Activated CD8-positive, alpha-beta memory T cell treated with anti-CD3 and anti-CD28 coated beads, Interleukin-2, amount 50 U/mL, for 48 hours (primary cell): Measurements from ENCODE around the gene CD40.
"Not testable (repeated sequence)": the region's sequence is repeated elsewhere in the genome, so short reads cannot be mapped to it uniquely, and the experiment has no call there.

Experiments
- DNase-seq: peaks from one replicate; pipeline ENCODE4 v3.0.0-alpha.2; 2020

Gene CD40

DNA sequence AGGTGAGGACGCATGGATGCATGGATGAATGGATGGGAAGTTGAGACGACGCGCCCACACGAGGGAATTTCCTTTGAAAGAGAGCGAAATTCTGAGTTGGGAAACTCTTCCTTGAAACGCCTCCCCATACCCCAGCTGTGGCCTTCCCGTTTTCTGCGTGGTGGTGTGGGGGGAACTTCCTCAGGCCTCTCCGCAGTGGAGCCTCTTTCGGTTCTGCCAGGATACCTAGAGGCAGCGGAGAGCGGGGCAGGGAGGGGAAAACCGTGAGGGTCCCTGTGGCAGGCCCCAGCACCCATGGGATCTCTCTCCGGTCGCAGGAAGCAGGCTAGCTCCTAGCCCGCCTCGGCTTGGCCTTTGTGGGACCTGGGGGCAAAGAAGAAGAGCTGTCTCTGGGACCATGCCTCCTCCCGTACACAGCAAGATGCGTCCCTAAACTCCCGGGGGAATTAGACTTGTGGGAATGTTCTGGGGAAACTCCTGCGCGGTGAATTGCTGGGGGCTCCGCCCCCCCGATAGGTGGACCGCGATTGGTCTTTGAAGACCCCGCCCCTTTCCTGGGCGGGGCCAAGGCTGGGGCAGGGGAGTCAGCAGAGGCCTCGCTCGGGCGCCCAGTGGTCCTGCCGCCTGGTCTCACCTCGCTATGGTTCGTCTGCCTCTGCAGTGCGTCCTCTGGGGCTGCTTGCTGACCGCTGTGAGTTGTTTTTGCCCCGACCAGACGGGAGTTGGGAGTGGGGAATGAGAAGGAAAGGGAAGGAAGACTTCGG is at the start of gene CD40:
CD40 (plus strand) TSS at position 611 of the 764 bp plus-strand sequence; CDS start at position 641, 30 bp downstream.
- DNase-seq: peak; percentile 80

DNA sequence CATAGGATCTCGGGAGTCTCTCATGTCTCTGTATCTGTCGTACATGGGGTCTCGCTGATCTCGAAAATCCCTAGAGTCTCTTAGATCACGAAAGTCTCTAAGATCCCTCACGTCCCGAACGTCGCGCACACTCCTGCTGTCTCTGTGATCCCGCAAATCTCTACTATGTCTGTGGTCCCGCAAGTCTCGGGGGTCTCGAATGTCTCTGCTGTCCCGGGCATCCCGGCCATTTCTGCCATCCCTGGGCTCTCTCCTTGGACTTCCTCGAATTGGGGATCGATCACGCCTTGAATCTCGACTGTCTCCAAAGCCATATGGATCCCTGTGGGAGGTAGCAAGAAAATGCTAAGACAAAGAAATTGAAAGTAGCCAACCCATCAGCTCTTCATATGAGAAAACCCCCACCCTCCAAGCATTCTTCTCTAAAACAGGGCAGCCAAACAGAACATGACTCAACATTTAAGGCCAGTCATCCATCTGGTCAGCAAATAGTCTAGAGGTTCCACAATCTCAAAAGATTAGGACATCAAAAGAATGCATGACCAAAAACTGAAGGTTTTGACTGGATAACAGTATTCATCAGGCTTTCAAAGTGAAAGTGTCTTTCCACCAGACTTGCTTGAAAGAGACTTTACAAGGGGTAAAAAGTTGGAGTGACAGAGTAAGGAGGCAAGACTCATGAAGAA is 47.8 kb upstream of the CD40 start:
- no peak for DNase-seq

DNA sequence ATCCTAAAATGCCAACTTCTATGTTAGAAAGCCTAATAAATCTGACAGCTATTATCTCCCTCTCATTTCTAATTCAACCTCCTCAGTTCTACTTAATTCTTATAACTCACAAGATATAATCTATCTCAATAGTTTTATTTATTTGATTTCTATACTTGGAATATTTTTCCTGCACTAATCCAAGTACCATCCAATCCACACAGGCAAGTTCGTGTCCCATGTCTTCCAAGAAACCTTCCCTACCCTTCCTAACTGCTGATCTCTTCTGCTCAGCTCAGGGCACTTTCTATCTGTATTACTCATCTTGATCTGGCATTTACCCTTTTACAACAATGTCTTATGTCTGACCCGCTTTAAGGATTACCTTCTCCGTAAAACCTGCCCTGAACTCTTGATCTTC is 46.5 kb upstream of the CD40 start:
- DNase-seq: no peak

DNA sequence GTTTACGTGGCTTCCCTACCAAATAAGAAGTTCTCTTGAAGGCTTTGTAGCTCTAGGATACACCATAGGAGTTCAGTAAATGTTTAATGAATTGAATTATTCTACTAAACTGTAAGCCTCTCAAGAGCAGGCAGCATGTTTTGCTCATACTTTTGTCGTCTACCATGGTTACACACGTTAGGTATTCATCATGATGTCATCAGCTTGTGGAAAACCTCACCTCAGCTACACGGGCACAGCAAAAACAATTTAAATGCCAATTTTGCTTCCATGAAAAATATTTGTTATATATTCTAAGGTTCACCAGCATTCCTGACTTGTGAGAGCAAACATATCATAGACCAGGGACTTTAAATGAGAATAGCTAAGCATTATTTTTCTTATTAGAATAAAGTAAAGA is 45.1 kb upstream of the CD40 start:
- DNase-seq: no peak

DNA sequence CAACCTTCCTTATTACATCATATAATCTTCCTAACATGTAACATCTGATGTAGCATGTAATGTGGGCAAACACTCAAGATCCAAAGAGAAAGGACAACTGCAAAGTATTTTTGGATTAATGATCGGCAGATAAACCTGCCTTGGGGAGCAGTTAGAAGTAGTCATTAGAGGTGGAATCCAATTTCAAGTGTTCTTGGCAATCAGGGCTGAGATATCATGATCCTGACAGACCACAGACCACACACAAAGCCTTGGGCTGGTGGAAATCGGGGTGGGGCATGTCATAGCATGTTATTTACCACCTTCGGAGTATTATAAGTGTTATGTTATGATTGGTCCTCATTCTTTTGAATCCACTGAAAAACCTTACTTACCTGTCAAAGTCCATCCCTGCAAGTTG is 44.7 kb upstream of the CD40 start:
- DNase-seq: no peak

DNA sequence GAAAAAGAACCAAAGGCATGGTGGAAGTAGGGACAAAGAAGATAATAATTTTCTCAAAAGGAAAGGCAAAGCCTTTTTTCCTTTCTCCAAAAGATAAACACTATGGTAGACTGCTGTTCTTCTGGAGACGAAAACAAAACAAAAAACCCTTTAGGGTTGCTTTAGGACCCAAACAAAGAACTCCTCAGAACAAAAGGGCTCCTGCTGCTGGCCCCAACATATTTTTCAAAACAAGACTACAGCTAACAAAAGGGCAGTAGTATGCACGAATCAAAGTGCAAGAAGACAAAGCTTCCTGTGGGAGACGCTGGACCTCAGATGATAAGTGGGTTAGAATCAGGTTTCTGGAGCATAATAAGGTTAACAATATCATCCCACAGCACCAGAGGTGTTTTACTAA is 44.1 kb upstream of the CD40 start:
- DNase-seq: no peak

DNA sequence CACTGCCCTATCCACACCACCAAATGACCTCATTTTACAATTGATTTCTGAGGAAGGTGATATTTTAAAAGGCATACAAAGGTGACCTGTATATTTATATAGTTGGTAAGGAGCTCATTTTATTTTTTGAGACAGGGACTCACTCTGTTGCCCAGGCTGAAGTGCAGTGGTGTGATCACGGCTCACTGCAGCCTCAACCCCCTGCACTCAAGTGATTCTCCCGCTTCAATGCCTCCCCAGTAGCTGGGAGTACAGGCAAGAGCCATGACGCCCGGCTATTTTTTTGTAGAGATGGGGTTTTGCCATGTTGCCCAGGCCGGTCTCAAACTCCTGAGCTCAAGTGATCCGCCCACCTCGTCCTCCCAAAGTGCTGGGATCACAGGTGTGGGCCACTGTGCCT is 41.3 kb upstream of the CD40 start:
- DNase-seq: no peak

DNA sequence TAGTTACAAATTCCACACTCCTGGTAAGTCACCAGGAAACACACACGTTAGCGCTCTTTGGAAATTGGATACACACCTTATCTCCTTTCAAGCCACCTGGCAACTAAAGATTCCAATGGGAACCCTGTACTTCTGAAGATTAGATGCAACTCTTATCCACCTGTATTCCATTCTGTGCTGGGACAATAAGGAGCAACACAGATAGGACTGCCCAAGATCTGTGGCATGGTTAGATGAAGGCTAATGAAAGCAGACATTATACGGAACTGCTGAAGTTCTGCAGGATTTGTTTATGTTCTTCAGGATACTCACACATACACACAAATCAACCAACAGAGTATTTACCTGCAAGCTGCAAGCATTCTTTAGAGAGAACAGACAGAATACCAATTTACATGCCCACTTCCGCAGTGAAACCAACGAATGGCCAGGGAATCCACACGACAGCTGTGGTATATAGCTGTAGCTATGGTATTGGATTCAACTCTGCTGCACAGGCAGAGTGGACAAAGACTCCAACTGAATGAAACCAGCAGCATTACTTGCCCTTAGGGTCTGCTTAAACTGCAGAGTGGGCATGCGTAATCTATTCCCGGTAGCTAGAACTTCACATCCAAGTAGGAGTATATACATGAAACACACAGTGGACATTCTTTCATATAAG is 40.3 kb upstream of the CD40 start:
- DNase-seq: no peak

DNA sequence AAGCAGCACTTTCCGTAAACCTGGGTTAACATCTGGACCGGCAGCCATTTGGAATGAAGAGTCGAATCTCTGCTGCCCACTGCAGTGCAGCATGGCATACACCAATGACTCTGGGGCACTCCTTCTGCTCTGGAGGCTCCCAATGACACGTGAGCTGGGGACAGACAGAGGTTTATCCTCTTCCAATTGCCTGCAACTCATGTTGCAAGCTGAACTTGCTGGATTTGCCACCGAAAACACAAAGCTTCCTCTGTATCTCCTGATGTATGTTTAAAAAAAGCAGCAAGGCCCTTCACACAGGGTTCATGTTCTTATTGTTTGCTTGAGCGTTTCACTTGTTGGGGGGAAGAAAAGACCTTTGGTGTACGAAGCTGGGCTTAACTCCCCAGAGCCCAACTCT is 39.2 kb upstream of the CD40 start:
- no peak for DNase-seq

DNA sequence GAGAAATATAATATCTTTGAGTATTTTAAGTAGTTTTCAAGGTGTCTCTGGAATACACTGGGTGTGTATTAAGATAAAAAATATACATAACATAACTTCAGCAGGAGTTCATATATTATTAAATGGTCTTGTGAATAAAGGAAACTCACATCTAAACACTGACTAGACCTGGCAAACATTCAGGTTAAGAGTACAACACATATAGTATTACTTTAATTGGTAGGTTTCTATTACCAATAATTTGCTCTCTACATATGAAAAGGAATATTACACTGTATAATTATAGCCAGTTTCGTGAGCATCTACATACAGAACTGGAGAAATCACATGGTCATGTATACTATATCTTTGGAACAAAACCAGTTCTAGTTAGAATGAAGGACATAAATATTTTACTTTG is 37.0 kb upstream of the CD40 start:
- DNase-seq: no peak

DNA sequence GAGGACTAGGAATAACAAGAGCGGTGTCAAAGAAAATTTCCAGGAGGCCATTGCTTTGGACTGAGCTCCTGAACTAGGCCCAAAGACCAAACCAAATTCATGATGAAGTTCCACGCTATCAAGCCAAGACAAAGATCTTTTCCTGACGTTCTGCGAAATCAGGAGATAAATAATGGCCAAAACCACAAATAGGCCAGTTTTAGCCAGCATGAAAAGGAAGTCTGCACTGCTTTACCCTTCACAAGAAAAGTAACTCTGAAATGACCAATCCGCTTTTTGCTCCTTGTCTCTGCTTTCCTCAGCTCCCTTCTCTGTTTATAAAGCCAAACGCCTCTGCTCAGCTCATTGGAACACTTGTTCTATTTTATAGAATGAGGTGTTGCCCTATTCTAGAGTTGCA is 35.0 kb upstream of the CD40 start:
- DNase-seq: no peak

DNA sequence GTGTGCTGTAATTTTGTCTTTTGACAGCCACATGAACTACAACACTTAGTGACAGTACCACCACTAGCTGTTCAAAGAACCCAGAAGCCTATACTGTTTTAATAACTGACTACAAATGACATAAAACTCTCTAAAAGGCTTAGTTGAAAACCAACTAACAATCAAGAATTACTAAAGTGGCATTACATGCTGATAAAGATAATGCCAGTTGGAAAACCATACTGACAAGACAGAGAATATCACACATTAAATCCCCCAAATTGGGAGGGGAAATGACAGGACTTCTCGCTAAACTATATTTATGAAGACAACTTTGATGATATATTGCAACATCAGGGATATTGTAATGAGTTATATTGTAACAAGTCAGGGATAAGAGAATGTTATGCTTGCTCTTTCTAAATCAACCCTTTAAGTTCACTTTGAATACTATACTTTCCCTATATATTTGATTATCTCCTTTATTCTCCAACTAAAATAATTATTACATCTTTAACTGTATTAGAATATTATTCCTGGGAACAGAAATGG is 34.5 kb upstream of the CD40 start:
- DNase-seq: no peak

DNA sequence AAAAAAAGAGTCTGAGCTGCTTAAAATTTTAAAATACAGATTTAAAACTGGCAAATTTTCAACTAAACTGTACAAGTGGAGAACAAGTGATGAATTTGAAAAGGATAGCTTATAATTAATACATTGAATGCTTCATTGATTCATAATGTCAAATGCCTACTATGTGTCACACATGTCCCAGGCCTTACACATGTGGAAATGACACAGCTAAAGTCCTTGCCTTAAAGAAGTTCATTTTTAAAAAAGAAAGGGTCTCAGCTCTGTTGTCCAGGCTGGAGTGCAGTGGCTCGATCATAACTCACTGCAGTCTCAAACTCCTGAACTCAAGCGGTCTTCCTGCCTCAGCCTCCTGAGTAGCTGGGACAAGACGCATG is 33.3 kb upstream of the CD40 start:
- no peak for DNase-seq

DNA sequence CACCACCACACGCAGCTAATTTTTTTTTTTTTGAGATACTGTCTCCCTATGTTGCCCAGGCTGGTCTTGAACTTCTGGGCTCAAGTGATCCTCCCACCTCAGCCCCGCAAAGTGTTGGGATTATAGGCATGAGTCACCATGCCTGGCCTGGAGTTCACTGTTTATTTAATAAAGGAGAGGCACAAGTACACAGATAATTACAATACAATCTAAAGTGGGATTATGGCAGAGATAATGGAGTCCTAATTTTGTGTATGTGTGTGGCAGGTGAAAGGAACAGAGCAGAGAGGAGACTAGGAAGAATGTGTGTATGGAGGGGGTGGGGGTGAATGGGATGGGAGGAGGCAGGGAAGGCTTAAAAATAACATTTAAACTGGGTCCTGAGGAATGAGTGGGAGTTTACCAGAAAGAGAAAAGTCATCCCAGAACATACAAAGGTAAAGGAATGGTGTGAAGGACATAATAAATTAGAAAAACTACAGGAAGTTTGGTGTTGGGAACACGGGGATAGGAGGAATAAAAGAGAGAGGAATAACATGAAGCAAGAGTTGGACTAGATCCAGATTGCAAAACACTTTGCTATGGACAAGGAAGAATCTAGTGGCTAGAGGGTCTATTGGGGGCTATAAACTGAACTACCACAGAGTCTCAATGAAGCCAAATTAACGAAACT is 32.8 kb upstream of the CD40 start:
- DNase-seq: no peak

DNA sequence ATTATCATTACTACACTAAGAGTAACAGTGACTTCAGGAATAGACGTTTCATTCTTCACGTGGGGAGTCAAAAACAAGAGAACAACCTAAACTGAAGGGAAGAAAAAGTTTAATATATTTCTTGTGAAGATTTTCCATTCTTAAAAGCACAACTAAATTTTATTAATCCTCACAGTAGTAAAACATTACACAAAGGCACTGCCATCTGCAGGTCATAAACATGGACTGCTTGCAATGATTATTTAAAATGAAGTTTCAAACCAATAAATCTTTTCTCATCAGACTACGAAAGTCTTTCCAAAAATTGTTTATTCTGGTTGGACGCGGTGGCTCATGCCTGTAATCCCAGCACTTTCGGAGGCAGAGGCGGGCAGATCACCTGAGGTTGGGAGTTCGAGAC is 31.0 kb upstream of the CD40 start:
- DNase-seq: no peak

DNA sequence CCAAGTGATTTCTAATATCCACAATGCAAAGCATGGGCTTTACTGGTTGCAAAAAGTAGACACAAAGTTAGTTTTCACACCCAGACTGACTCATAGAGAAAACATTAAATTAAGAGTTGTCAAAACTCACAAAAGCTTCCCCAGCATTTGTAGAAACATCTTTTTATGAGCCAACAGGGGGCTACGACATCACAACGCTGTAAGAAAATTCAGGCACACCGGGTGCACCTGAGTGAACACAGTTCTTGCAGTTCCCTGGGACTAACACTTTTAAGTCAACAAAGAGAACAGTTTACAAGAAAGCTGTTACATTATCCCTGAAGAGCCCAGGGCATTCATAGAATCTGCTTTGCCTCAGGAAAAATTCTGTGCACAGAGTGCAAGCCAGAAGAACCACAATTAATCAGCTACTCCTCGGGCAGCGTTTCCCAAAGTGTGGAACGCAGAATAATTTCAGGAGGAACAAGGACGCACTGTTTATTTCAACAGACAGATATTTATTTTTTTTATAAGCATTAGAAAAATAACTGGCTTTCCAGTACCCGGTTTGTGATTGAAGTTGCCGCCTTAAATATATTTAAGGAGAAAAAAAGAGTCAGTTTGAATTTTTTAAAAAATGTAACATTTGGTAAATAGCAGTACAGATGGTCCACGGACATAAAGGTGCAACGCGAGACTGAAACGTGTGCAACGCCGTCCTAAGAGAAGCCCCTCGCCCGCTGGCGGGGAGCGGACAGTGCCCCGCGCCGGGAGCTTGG is 29.5 kb upstream of the CD40 start:
- no peak for DNase-seq

DNA sequence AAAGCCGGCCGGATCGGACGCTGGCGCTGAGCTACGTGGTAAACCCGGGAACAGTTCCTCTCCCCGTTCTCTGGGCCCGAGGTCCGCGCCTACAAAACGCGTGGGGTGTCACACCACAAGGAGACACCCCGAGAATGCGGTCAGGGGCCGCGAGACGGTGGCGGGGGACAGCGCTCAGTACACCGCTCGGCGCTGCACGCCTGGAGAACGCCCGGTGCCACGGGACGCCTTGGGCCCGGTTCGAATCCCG is 29.0 kb upstream of the CD40 start:
- DNase-seq: no peak

DNA sequence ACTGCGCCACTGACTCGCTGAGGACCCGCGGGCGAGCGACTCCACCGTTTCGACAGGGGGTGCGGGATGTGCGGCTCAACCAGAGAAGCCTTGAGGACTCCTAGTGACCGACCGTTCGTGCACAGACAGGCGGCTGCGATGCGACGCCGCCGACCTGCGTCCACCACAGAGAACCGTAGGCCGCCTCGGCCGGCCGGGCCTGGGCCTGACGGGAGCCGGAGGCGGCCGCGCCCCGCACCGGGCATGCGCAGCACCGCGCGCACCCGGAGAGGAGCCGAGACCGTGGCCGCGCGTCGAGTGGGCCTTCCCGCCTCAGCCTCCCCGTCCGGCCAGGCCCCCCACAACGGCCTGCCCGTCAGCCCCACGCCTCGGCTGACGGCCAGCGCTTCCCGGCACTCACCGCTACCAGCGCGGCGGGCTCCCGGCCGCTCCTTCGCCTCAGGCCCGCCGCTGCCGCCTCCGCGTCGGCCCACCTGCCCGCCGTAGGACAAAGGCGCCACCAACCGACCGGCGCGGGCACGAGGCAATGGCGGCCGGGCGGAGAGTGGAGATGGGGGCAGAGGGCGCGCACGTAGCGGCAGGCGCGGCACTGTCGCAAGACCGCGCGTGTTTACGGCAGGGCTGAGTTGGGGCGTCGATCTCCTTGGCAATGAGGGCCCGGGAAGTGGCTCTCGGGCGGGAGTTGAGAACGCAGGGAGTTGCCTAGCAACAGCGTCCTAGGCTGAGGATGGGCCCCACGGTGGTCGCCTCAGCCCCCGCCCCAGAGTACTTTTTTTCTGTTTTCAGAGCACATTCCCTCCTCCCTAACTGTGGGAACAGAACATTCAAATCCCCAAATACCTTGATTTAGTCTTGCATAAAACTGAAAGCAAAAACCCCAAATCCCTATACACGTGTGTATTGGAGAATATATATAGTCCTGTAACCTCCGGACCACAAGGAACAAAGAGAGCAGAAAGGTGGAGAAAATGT is 28.4 kb upstream of the CD40 start, which contains the start of gene NCOA5:
NCOA5 (minus strand) TSS at position 546 of the 972 bp plus-strand sequence. CDS start 10,538 bp downstream, outside the sequence.
- DNase-seq: peak; percentile 94

DNA sequence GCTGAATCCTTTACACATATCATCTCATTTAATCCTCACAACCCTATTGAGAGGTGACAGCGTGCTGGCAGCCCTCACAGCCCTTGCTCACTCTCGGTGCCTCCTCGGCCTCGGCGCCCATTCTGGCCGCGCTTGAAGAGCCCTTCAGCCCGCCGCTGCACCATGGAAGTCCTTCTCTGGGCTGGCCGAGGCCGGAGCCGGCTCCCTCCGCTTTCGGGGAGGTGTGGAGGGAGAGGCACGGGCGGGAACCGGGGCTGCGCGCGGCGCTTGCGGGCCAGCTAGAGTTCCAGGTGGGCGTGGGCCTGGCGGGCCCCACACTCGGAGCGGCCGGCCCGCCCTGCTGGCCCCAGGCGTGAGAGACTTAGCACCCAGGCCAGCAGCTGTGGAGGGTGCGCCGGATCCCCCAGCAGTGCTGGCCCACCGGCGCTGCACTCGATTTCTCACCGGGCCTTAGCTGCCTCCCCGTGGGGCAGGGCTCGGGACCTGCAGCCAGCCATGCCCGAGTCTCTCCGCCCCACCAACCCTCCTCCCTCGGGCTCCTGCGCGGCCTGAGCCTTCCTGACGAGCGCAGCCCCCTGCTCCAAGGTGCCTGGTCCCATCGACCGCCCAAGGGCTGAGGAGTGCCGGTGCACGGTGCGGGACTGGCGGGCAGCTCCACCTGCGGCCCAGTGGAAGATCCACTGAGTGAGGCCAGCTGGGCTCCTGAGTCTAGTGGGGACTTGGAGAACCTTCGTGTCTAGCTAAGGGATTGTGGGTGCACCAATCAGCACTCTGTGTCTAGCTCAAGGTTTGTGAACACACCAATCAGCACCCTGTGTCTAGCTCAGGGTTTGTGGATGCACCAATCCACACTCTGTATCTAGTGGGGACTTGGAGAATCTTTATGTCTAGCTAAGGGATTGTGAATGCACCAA is 26.2 kb upstream of the CD40 start:
- DNase-seq: not testable (repeated sequence)

DNA sequence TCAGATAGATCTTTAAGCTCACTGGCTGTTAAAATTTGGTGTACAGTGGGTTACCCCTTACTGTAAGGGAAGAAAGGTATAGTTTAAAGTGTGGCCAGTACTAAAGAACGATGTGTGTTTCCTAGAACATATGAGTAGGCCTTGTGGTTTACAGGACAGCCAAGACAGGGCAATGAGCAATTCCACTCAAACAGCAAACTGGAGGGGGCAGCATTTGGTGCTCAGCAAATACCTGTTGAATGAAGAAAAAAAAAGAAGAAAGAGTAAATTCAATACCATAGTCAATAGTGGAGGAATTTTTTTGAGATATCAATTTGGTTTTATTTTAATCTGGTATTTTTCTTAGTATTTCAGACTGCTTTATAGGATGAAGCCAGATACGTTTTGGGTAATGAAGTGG is 24.6 kb upstream of the CD40 start:
- DNase-seq: no peak
